Activated gamma-delta T cell (primary cell): ENCODE data around the gene HAUS7.

Experiments used
- DNase-seq: peaks from one replicate; lab custom pipeline; 2025; lab: John Stamatoyannopoulos, UW

HAUS7 gene

GRCh38 chrX:153499341-153499740 is 29.0 kb upstream of the HAUS7 start:
- no peak for DNase-seq

GRCh38 chrX:153498453-153498852 is 28.1 kb upstream of the HAUS7 start:
- DNase-seq: no peak

- DNase-seq: no peak
These were observed 26.2 kb upstream of the HAUS7 start for GRCh38 chrX:153496590-153496959.

- DNase-seq: no peak
These were observed 25.7 kb upstream of the HAUS7 start for GRCh38 chrX:153495903-153496589.

- no peak for DNase-seq
These were observed 25.0 kb upstream of the HAUS7 start for GRCh38 chrX:153495362-153495751.

GRCh38 chrX:153494541-153495361 is 24.4 kb upstream of the HAUS7 start, which contains the start of gene BGN:
BGN (plus strand) TSS chrX:153494980; CDS start chrX:153504632, 9,652 bp downstream.
- DNase-seq: no peak

GRCh38 chrX:153494061-153494460 is 23.7 kb upstream of the HAUS7 start:
- DNase-seq: no peak

- no peak for DNase-seq
These were observed 22.7 kb upstream of the HAUS7 start for GRCh38 chrX:153493085-153493484.

GRCh38 chrX:153492543-153492942 is 22.2 kb upstream of the HAUS7 start:
- no peak for DNase-seq

GRCh38 chrX:153491918-153492317 is 21.5 kb upstream of the HAUS7 start:
- no peak for DNase-seq

- no peak for DNase-seq
These were observed 21.1 kb upstream of the HAUS7 start for GRCh38 chrX:153491351-153491914.

GRCh38 chrX:153490217-153490930 is 20.0 kb upstream of the HAUS7 start:
- DNase-seq: no peak

- DNase-seq: no peak
These were observed 18.0 kb upstream of the HAUS7 start for GRCh38 chrX:153488231-153488914.

GRCh38 chrX:153487590-153488071 is 17.3 kb upstream of the HAUS7 start:
- DNase-seq: no peak

- no peak for DNase-seq
These were observed 15.8 kb upstream of the HAUS7 start for GRCh38 chrX:153486171-153486570.

- no peak for DNase-seq
These were observed 15.2 kb upstream of the HAUS7 start for GRCh38 chrX:153485396-153486080.

- DNase-seq: no peak
These were observed 12.1 kb upstream of the HAUS7 start for GRCh38 chrX:153482376-153483015.

GRCh38 chrX:153481043-153481442 is 10.7 kb upstream of the HAUS7 start:
- DNase-seq: no peak

- DNase-seq: no peak
These were observed 8.4 kb upstream of the HAUS7 start for GRCh38 chrX:153478746-153479145.

GRCh38 chrX:153477901-153478300 is 7.5 kb upstream of the HAUS7 start:
- no peak for DNase-seq
